H7 (cell line): Measurements from ENCODE around the gene METTL6. TPM values are rescaled to one million over a fixed set of nuclear protein-coding genes. Genes with fewer than 3 reads are reported as not detected.

Experiments
- DNase-seq: peaks from one replicate; pipeline ENCODE4 v3.0.0; 2012
- H3K27me3 ChIP-seq: 2 replicates; pipeline ENCODE4 v1.6.0; 2011; ENCODE audit warnings: mild to moderate bottlenecking, low read length; ENCODE audit not compliant: control insufficient read depth, insufficient read depth
- H3K36me3 ChIP-seq: replicated peaks from 2 replicates; pipeline ENCODE4 v1.5.1; 2011; ENCODE audit warnings: low read length; ENCODE audit not compliant: control insufficient read depth, insufficient read depth
- H3K4me3 ChIP-seq: 2 replicates; pipeline ENCODE4 v1.5.1; 2011; ENCODE audit warnings: low read depth, mild to moderate bottlenecking, control low read depth, low read length, moderate library complexity; ENCODE audit not compliant: insufficient read depth
- total RNA-seq: library from RNA; depleted of rRNA; stranded (reverse); fragments of >200 nt; shearing (Covaris generic); gene quantifications from 2 replicates; pipeline ENCODE4 v1.2.3, GENCODE V29; 2014

The METTL6 gene
- total RNA-seq, 1 experiment from 2014 or later: 13.3 TPM

GRCh38 chr3:15455756-15456155 is 28.4 kb upstream of the METTL6 start:
- H3K36me3 ChIP-seq: no peaks in the 10 kb centered on the region
- no peak overlapping the region for H3K4me3 ChIP-seq
- H3K27me3 ChIP-seq: no peaks in the 10 kb centered on the region
- DNase-seq: no peak

GRCh38 chr3:15454965-15455364 is 27.6 kb upstream of the METTL6 start:
- Histone ChIP-seq H3K4me3 (no peak overlapping the region), H3K36me3 (no peaks in the 10 kb centered on the region), H3K27me3 (no peaks in the 10 kb centered on the region)
- no peak for DNase-seq

- Histone ChIP-seq H3K27me3 (no peaks in the 10 kb centered on the region), H3K4me3 (no peak overlapping the region), H3K36me3 (no peaks in the 10 kb centered on the region)
- DNase-seq: no peak
Observed at GRCh38 chr3:15453991-15454625, 26.8 kb upstream of the METTL6 start.

- DNase-seq: no peak
- no peaks in the 10 kb centered on the region for H3K36me3 ChIP-seq
Observed at GRCh38 chr3:15453501-15453900, 26.2 kb upstream of the METTL6 start.

GRCh38 chr3:15452961-15453360 is 25.6 kb upstream of the METTL6 start:
- no peaks in the 10 kb centered on the region for H3K36me3 ChIP-seq

More at GRCh38 chr3:15453501-15453900, 26.2 kb upstream of the METTL6 start:
- no peaks in the 10 kb centered on the region for H3K27me3 ChIP-seq
- H3K4me3 ChIP-seq: no peak overlapping the region

GRCh38 chr3:15452156-15452555 is 24.8 kb upstream of the METTL6 start:
- DNase-seq: no peak
- H3K4me3 ChIP-seq: no peak overlapping the region
- H3K27me3 ChIP-seq: no peaks in the 10 kb centered on the region

More at GRCh38 chr3:15452961-15453360, 25.6 kb upstream of the METTL6 start:
- DNase-seq: no peak
- Histone ChIP-seq H3K27me3 (no peaks in the 10 kb centered on the region), H3K4me3 (no peak overlapping the region)

GRCh38 chr3:15451216-15452113 is 24.1 kb upstream of the METTL6 start:
- H3K27me3 ChIP-seq: no peaks in the 10 kb centered on the region

More at GRCh38 chr3:15452156-15452555, 24.8 kb upstream of the METTL6 start:
- no peaks in the 10 kb centered on the region for H3K36me3 ChIP-seq

GRCh38 chr3:15450438-15451215 is 23.3 kb upstream of the METTL6 start:
- no peaks in the 10 kb centered on the region for H3K36me3 ChIP-seq
- H3K27me3 ChIP-seq: no peaks in the 10 kb centered on the region
- H3K4me3 ChIP-seq: no peak overlapping the region
- DNase-seq: no peak

More at GRCh38 chr3:15451216-15452113, 24.1 kb upstream of the METTL6 start:
- no peak for DNase-seq
- Histone ChIP-seq H3K4me3 (no peak overlapping the region), H3K36me3 (no peaks in the 10 kb centered on the region)

GRCh38 chr3:15449489-15450224 is 22.3 kb upstream of the METTL6 start:
- no peak for DNase-seq
- Histone ChIP-seq H3K27me3 (no peaks in the 10 kb centered on the region), H3K36me3 (no peaks in the 10 kb centered on the region), H3K4me3 (no peak overlapping the region)

GRCh38 chr3:15443826-15444524 is 16.6 kb upstream of the METTL6 start:
- Histone ChIP-seq H3K4me3 (no peak overlapping the region), H3K36me3 (peaks cover 12% of the 10 kb centered on the region), H3K27me3 (no peaks in the 10 kb centered on the region)
- no peak for DNase-seq

- DNase-seq: no peak
- H3K4me3 ChIP-seq: no peak overlapping the region
- peaks cover 24% of the 10 kb centered on the region for H3K36me3 ChIP-seq
- H3K27me3 ChIP-seq: no peaks in the 10 kb centered on the region
Observed at GRCh38 chr3:15440891-15441290, 13.5 kb upstream of the METTL6 start.

- Histone ChIP-seq H3K4me3 (no peak overlapping the region), H3K36me3 (peaks cover 33% of the 10 kb centered on the region), H3K27me3 (no peaks in the 10 kb centered on the region)
- DNase-seq: no peak
Observed at GRCh38 chr3:15439476-15439875, 12.1 kb upstream of the METTL6 start.

GRCh38 chr3:15438983-15439382 is 11.6 kb upstream of the METTL6 start:
- no peak for DNase-seq
- H3K27me3 ChIP-seq: no peaks in the 10 kb centered on the region
- peaks cover 36% of the 10 kb centered on the region for H3K36me3 ChIP-seq
- no peak overlapping the region for H3K4me3 ChIP-seq
